ENCODE measurements around the gene ACAA1. TPM values are rescaled to one million over a fixed set of nuclear protein-coding genes. Genes with fewer than 3 reads are reported as not detected.

The ACAA1 gene
- total and polyA plus RNA-seq, 9 of the 15 experiments (the other 6 are each of a cell fraction or from before 2014, with no cell fraction given), result 4.0 to 88.9 (median 57.2) TPM

GRCh38 chr3:38114052-38114874 lies 22.7 kb downstream of the ACAA1 start:
- peaks cover 27% of the 10 kb centered on the region for H4K20me1 ChIP-seq (replicated peaks; ENCODE audit: control insufficient read depth, insufficient read depth, low read length)
- no peaks in the 10 kb centered on the region for H3K9me3 ChIP-seq (replicated peaks; ENCODE audit: control insufficient read depth, insufficient read depth, low read depth, low read length)
- no peak overlapping the region for H3K4me3 ChIP-seq
- peaks cover 15 to 58% of the 10 kb centered on the region in 2 experiments; a peak in 4 of 5 replicates for H3K27me3 ChIP-seq (ENCODE audit: control insufficient read depth in 2 of 2, insufficient read depth in 2 of 2, low read length in 2 of 2)
- ATAC-seq (no peak), FAIRE-seq (no peak), DNase-seq (ENCODE audit: extremely low read depth in 1 of 4, low spot score in 3 of 4) (no peak)
- no peak overlapping the region for H2AFZ ChIP-seq (ENCODE audit: low read depth, low read length)
- no peak overlapping the region for H3K4me2 ChIP-seq (ENCODE audit: insufficient read depth, low read length)
- H3K36me3 ChIP-seq (ENCODE audit: control insufficient read depth, insufficient read depth, low read length), result no peaks in the 10 kb centered on the region
- no peaks in the 10 kb centered on the region for H3K9me1 ChIP-seq (ENCODE audit: control insufficient read depth, insufficient read depth, low read length)
- in situ Hi-C loops (cut with MboI) (no loop called here), intact Hi-C loops (cut with micrococcal nuclease) (no loop called here)
- ChIA-PET CTCF (ENCODE audit: low intra/inter-chr PET ratio) (interaction anchor here (0.6 kb wide), 1 partner anchor 549 kb away, joined by 3 read pairs; no protein-coding TSS in a partner anchor), POLR2A (interaction anchor here (0.6 to 1.0 kb wide), 2 partner anchors 23 to 191 kb away, joined by 3 to 4 read pairs; partner anchors contain the start of gene ACAA1)
- no peaks in the 10 kb centered on the region for H3K79me2 ChIP-seq (ENCODE audit: control insufficient read depth, insufficient read depth, low read length)
- no peak overlapping the region for H3K27ac ChIP-seq (ENCODE audit: extremely low read depth, low read depth, low read length)
- TF ChIP-seq ZNF197 (CRISPR knock-in tag; IDR thresholded peaks at IDR 0.05; ENCODE audit: low read depth) (no peak), OTX1 (CRISPR knock-in tag; IDR thresholded peaks at IDR 0.05) (no peak), ZNF274 (IDR thresholded peaks at IDR 0.05; ENCODE audit: borderline replicate concordance, low read depth, low read length) (no peak), ZNF23 (CRISPR knock-in tag; IDR thresholded peaks at IDR 0.05) (no peak), ZNF395 (CRISPR knock-in tag; IDR thresholded peaks at IDR 0.05) (no peak), SMARCA4 (IDR thresholded peaks at IDR 0.05) (no peak), SMC3 (conservative IDR thresholded peaks at IDR 0.05; ENCODE audit: insufficient read depth, low read depth, low read length) (no peak), HDAC3 (IDR thresholded peaks at IDR 0.05; ENCODE audit: borderline replicate concordance, partially characterized antibody) (no peak), ETV5 (CRISPR knock-in tag; IDR thresholded peaks at IDR 0.05; ENCODE audit: low read depth) (no peak), SRSF1 (IDR thresholded peaks at IDR 0.05; ENCODE audit: low read depth, low read length) (no peak), RB1 (IDR thresholded peaks at IDR 0.05; ENCODE audit: low read depth) (no peak), ZFP36 (IDR thresholded peaks at IDR 0.05; ENCODE audit: low read depth, low read length, partially characterized antibody) (no peak), HOXB6 (CRISPR knock-in tag; IDR thresholded peaks at IDR 0.05; ENCODE audit: borderline replicate concordance) (no peak), TCF7 (IDR thresholded peaks at IDR 0.05; ENCODE audit: borderline replicate concordance) (no peak), MCM5 (IDR thresholded peaks at IDR 0.05; ENCODE audit: low read depth) (no peak), ZNF146 (CRISPR knock-in tag; IDR thresholded peaks at IDR 0.05; ENCODE audit: unreplicated experiment) (no peak), POLR2G (IDR thresholded peaks at IDR 0.05; ENCODE audit: low read depth, low read length) (no peak; the same call in 1 of the 2 replicates), DMBX1 (CRISPR knock-in tag; IDR thresholded peaks at IDR 0.05; ENCODE audit: borderline replicate concordance) (no peak)
- 10% methylated on average over 13 of the region's 13 CpGs for WGBS (ENCODE audit: insufficient coverage, low coverage, missing lambda C conversion rate)
- BruUV-seq (replicated peaks), result no TSS peak
- H3K9ac ChIP-seq (ENCODE audit: insufficient read depth in 1 of 2, low read depth in 2 of 2, low read length in 2 of 2), result peak overlapping the region in 1 of 2 experiments; percentile 79; a peak in 2 of 4 replicates
- H3K4me1 ChIP-seq (replicated peaks in 1 of 2; ENCODE audit: control insufficient read depth in 2 of 2, insufficient read depth in 2 of 2, low read length in 2 of 2), result peaks cover 0 to 29% of the 10 kb centered on the region in 2 experiments; a peak in 3 of 5 replicates

Data from K562 (cell line).